ENCODE measurements around the gene PHIP. TPM values are rescaled to one million over a fixed set of nuclear protein-coding genes. Genes with fewer than 3 reads are reported as not detected.

PHIP gene
- polyA plus RNA-seq, 1 experiment = 3.1 TPM

DNA sequence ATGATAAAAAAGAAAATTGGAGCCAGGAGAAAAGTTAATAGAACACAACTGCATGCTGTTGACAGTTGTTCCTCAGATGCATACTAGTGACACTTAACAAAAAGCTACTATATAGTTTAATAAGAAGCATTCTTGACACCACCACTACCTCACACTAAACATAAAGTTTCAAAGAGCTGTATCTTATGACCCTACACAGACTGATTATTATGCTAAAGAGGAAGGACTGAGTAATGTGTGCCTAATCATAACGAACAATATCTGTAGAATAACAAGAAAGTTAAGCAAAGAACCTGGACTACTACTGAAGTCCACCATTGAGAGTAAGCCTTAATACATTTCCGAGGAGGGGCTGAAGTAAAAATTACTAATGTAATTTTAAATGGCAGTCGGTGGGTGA, 110.9 kb downstream of the PHIP start:
- H3K27me3 ChIP-seq (ENCODE audit: control insufficient read depth, insufficient read depth, low read length) = no peaks in the 10 kb centered on the region
- H3K4me3 ChIP-seq (ENCODE audit: low read depth, low read length) = no peak overlapping the region
- CTCF ChIA-PET = no interaction called here
- H3K36me3 ChIP-seq (ENCODE audit: control insufficient read depth, insufficient read depth, low read length) = peaks cover 4% of the 10 kb centered on the region
- TF ChIP-seq, protein P1, sequence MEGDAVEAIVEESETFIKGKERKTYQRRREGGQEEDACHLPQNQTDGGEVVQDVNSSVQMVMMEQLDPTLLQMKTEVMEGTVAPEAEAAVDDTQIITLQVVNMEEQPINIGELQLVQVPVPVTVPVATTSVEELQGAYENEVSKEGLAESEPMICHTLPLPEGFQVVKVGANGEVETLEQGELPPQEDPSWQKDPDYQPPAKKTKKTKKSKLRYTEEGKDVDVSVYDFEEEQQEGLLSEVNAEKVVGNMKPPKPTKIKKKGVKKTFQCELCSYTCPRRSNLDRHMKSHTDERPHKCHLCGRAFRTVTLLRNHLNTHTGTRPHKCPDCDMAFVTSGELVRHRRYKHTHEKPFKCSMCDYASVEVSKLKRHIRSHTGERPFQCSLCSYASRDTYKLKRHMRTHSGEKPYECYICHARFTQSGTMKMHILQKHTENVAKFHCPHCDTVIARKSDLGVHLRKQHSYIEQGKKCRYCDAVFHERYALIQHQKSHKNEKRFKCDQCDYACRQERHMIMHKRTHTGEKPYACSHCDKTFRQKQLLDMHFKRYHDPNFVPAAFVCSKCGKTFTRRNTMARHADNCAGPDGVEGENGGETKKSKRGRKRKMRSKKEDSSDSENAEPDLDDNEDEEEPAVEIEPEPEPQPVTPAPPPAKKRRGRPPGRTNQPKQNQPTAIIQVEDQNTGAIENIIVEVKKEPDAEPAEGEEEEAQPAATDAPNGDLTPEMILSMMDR (IDR thresholded peaks at IDR 0.05; ENCODE audit: insufficient read depth, low read depth, low read length) = no peak
- POLR2A ChIA-PET = no interaction called here
- no peak for DNase-seq (ENCODE audit: low read depth)

GRCh38 chr6:78966542-78966941, 111.5 kb downstream of the PHIP start:
- POLR2A ChIA-PET = no interaction called here
- Histone ChIP-seq H3K27me3 (ENCODE audit: control insufficient read depth, insufficient read depth, low read length) (no peaks in the 10 kb centered on the region), H3K4me3 (ENCODE audit: low read depth, low read length) (no peak overlapping the region), H3K36me3 (ENCODE audit: control insufficient read depth, insufficient read depth, low read length) (peaks cover 4% of the 10 kb centered on the region)
- CTCF ChIA-PET = no interaction called here
- TF ChIP-seq, protein P1 (IDR thresholded peaks at IDR 0.05; ENCODE audit: insufficient read depth, low read depth, low read length) = no peak
- no peak for DNase-seq (ENCODE audit: low read depth)

DNA sequence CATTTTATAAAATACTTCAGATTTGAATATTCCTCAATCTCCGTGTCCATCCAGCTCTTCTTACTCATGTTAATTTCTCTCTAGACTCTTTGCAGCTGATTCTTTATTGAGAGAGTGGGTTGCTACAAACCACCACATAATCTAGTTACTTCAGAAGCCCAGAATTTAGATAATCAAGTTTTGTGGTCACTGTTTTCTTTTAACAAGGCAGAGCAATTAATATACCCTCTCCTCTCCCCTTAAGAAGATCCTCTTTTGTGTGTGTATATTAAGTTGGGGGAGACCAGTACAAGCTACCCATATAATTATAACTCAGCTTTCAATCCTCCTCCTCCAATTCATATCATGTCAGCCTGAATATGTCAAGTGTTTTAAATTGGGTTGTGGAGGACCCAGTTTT, 115.6 kb downstream of the PHIP start:
- POLR2A ChIA-PET = no interaction called here
- CTCF ChIA-PET = interaction anchor here (0.7 kb wide), 1 partner anchor 86 kb away, joined by 3 read pairs; no protein-coding TSS in a partner anchor

GRCh38 chr6:78954740-78955139, 123.3 kb downstream of the PHIP start:
- TF ChIP-seq, protein P1 (IDR thresholded peaks at IDR 0.05; ENCODE audit: insufficient read depth, low read depth, low read length) = no peak
- Histone ChIP-seq H3K36me3 (ENCODE audit: control insufficient read depth, insufficient read depth, low read length) (no peaks in the 10 kb centered on the region), H3K4me3 (ENCODE audit: low read depth, low read length) (no peak overlapping the region), H3K27me3 (ENCODE audit: control insufficient read depth, insufficient read depth, low read length) (no peaks in the 10 kb centered on the region)
- ChIA-PET POLR2A (no interaction called here), CTCF (interaction anchor here (0.6 kb wide), 1 partner anchor 38 kb away, joined by 5 read pairs; no protein-coding TSS in a partner anchor)
- DNase-seq (ENCODE audit: low read depth) = no peak

More for the DNA sequence above, 115.6 kb downstream of the PHIP start:
- TF ChIP-seq, protein P1 (IDR thresholded peaks at IDR 0.05; ENCODE audit: insufficient read depth, low read depth, low read length) = no peak
- H3K36me3 ChIP-seq (ENCODE audit: control insufficient read depth, insufficient read depth, low read length) = peaks cover 4% of the 10 kb centered on the region
- H3K27me3 ChIP-seq (ENCODE audit: control insufficient read depth, insufficient read depth, low read length) = no peaks in the 10 kb centered on the region
- DNase-seq (ENCODE audit: low read depth) = no peak
- H3K4me3 ChIP-seq (ENCODE audit: low read depth, low read length) = no peak overlapping the region

DNA sequence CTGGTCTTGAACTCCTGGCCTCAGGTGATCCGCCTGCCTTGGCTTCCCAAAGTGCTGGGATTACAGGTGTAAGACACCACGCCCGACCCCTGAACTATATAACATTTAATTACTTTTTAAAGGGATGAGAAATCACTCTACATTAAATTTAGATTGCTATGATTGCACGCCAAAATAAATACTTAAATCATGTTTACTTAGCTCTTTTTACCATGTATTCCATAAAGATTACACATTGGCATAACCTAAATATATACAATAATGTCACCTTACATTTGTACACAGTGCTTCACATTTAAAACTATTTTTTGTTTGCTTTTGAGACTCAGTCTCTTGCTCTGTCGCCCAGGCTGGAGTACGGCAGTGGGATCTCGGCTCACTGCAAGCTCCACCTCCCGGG, 124.3 kb downstream of the PHIP start:
- Histone ChIP-seq H3K36me3 (ENCODE audit: control insufficient read depth, insufficient read depth, low read length) (no peaks in the 10 kb centered on the region), H3K4me3 (ENCODE audit: low read depth, low read length) (no peak overlapping the region), H3K27me3 (ENCODE audit: control insufficient read depth, insufficient read depth, low read length) (no peaks in the 10 kb centered on the region)
- DNase-seq (ENCODE audit: low read depth) = no peak
- TF ChIP-seq, protein P1 (IDR thresholded peaks at IDR 0.05; ENCODE audit: insufficient read depth, low read depth, low read length) = no peak
- POLR2A ChIA-PET = no interaction called here
- CTCF ChIA-PET = no interaction called here

Measured in BJ (cell line).